Kidney (tissue), 14 donors: ENCODE measurements around the gene EPS8. TPM values are rescaled to one million over a fixed set of nuclear protein-coding genes. Genes with fewer than 3 reads are reported as not detected.

Experiments used
- DNase-seq, 5 donors: peaks; one replicate each; pipeline ENCODE4 v3.0.0-alpha.2; 2013 to 2020
- FAIRE-seq: peaks from 2 replicates; lab custom pipeline; 2012; peaks lifted over from hg19 to GRCh38; lab: Jason Lieb, UNC
- H3K27ac ChIP-seq, 2 donors: one replicate each; pipeline ENCODE4 v1.7.0; 2013; ENCODE audit warnings: low read depth in 2 of 2, low read length in 2 of 2, inconsistent platforms in 1 of 2
- H3K27me3 ChIP-seq: one replicate; pipeline ENCODE4 v1.7.1; 2013; ENCODE audit warnings: low read length, inconsistent platforms; ENCODE audit not compliant: control insufficient read depth, insufficient read depth
- H3K36me3 ChIP-seq, 3 donors: one replicate each; pipeline versions ENCODE4 v1.7.0 to v1.7.1; 2013; ENCODE audit warnings: low read length in 3 of 3, control low read depth in 1 of 3, inconsistent platforms in 1 of 3; ENCODE audit not compliant: insufficient read depth in 3 of 3, control insufficient read depth in 2 of 3
- H3K4me1 ChIP-seq, 3 donors: one replicate each; pipeline versions ENCODE4 v1.7.0 to v1.7.1; 2013; ENCODE audit warnings: low read length in 3 of 3, inconsistent platforms in 1 of 3, low read depth in 1 of 3; ENCODE audit not compliant: control insufficient read depth in 2 of 3, insufficient read depth in 2 of 3
- H3K4me3 ChIP-seq, 3 donors: one replicate each; pipeline versions ENCODE4 v1.7.0 to v1.8.1; 2013; ENCODE audit warnings: low read length in 3 of 3, control low read depth in 1 of 3, inconsistent platforms in 1 of 3
- H3K9ac ChIP-seq, 3 donors: one replicate each; pipeline versions ENCODE4 v1.7.0 to v1.7.1; 2013; ENCODE audit warnings: low read length in 3 of 3, control low read depth in 1 of 3, inconsistent platforms in 1 of 3
- H3K9me3 ChIP-seq, 3 donors: one replicate each; pipeline versions ENCODE4 v1.7.0 to v1.7.1; 2013; ENCODE audit warnings: low read length in 3 of 3, control low read depth in 1 of 3, inconsistent platforms in 1 of 3; ENCODE audit not compliant: control insufficient read depth in 2 of 3, insufficient read depth in 1 of 3
- intact Hi-C: fragments of 100-400 bp; cut with DNase I; formaldehyde crosslinking; loops from one replicate; pipeline ENCODE4 v1.11.1; 2022
- polyA plus RNA-seq: library from polyadenylated mRNA; stranded (reverse); fragments of 350-450 nt; fragmentation: Illumina TruSeq; extraction: RNeasy Lipid Tissue Mini Kit (QIAGEN cat#74804); gene quantifications from one replicate; pipeline ENCODE4 v1.2.3, GENCODE V29; 2014; ENCODE audit warnings: low read depth, low replicate concordance; ENCODE audit not compliant: insufficient read depth
- total RNA-seq: library from RNA; stranded (reverse); fragmentation: NEBNext Ultra II Directional; extraction: Animal tissue kit (Norgen Biotek cat#: 25700); gene quantifications from one replicate; pipeline ENCODE4 v1.2.1, GENCODE V29; 2021
- TF ChIP-seq, protein P1 (sequence below): IDR thresholded peaks from 3 replicates; pipeline ENCODE4 v1.5.1; 2012; ENCODE audit warnings: mild to moderate bottlenecking, moderate library complexity, borderline replicate concordance; ENCODE audit not compliant: insufficient read depth; ENCODE audit errors: extremely low read depth
- donor health status: control.
- donor health status: control.
- donor health status: control.
- donor health status: control.
- donor health status: control.
- donor health status: DM: yes; HTN: yes; CAD: no.
- donor health status: Normal renal cell carcinoma (clear cell type).

EPS8 gene
- total and polyA plus RNA-seq, 2 donors from 2014 or later, result 33.9 to 80.3 TPM

- intact Hi-C loops, result no loop called here
- H3K4me3 ChIP-seq, result no peak overlapping the region
- no peaks in the 10 kb centered on the region for H3K27me3 ChIP-seq
- H3K27ac ChIP-seq, result no peak overlapping the region
- H3K9me3 ChIP-seq, result no peaks in the 10 kb centered on the region
- no peaks in the 10 kb centered on the region for H3K4me1 ChIP-seq
- FAIRE-seq (no peak), DNase-seq (no peak)
- H3K9ac ChIP-seq, result no peak overlapping the region
- TF ChIP-seq, protein P1, sequence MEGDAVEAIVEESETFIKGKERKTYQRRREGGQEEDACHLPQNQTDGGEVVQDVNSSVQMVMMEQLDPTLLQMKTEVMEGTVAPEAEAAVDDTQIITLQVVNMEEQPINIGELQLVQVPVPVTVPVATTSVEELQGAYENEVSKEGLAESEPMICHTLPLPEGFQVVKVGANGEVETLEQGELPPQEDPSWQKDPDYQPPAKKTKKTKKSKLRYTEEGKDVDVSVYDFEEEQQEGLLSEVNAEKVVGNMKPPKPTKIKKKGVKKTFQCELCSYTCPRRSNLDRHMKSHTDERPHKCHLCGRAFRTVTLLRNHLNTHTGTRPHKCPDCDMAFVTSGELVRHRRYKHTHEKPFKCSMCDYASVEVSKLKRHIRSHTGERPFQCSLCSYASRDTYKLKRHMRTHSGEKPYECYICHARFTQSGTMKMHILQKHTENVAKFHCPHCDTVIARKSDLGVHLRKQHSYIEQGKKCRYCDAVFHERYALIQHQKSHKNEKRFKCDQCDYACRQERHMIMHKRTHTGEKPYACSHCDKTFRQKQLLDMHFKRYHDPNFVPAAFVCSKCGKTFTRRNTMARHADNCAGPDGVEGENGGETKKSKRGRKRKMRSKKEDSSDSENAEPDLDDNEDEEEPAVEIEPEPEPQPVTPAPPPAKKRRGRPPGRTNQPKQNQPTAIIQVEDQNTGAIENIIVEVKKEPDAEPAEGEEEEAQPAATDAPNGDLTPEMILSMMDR, result no peak
- H3K36me3 ChIP-seq, result peaks cover 0 to 21% (median 9%) of the 10 kb centered on the region in 3 donors
These were observed 138.6 kb downstream of the EPS8 start for GRCh38 chr12:15650399-15651128.

DNA sequence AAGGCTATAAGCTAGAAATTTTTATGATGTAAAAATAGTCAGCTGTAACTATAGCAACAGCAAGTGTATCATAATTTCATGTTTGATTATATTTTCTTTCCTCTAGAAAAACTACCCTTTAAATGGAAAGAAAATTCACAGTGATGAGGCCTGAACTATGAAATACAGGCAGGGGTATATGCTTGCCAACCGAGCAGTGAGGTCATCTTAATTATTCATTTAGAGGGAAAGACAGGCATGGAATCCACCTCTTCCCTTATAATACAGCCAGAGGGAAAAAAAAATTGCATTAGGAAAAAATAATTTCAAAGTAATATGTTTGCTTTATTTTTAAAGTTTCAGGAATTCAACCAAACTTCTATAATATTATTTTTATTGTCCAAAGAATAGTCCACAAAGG is 139.8 kb downstream of the EPS8 start:
- Histone ChIP-seq H3K4me1 (no peaks in the 10 kb centered on the region), H3K4me3 (no peak overlapping the region), H3K27me3 (no peaks in the 10 kb centered on the region), H3K9me3 (no peaks in the 10 kb centered on the region), H3K36me3 (peaks cover 0 to 10% (median 3%) of the 10 kb centered on the region in 3 donors), H3K27ac (no peak overlapping the region), H3K9ac (no peak overlapping the region)
- TF ChIP-seq, protein P1, result no peak
- intact Hi-C loops, result no loop called here
- DNase-seq (no peak), FAIRE-seq (no peak)

DNA sequence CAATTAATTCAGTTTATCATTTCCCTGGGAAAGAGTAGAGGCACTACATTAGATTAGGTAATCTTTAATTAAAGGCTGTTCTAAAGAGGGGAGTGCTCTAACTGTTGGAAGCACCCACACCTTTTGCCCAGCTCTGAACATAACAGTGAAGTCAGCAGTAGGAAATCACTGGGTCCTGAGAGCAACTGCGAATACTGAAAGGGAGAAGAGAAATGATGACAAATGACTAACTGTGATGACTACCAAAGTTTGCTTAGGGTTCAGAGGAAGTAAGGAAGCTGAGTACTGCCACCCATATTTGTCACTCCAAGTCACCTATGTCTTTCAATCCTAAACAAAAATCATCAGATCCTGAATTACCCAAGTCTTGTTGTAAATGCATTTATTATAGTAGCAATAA is 140.6 kb downstream of the EPS8 start:
- H3K4me1 ChIP-seq, result no peaks in the 10 kb centered on the region
- FAIRE-seq (no peak), DNase-seq (no peak)
- no peaks in the 10 kb centered on the region for H3K27me3 ChIP-seq
- H3K9ac ChIP-seq, result no peak overlapping the region
- TF ChIP-seq, protein P1, result no peak
- no peak overlapping the region for H3K4me3 ChIP-seq
- H3K36me3 ChIP-seq, result peaks cover 0 to 10% (median 5%) of the 10 kb centered on the region in 3 donors
- intact Hi-C loops, result no loop called here
- no peak overlapping the region for H3K27ac ChIP-seq
- no peaks in the 10 kb centered on the region for H3K9me3 ChIP-seq
